ENCODE data around the gene IRF2BP1.

The IRF2BP1 gene

DNA sequence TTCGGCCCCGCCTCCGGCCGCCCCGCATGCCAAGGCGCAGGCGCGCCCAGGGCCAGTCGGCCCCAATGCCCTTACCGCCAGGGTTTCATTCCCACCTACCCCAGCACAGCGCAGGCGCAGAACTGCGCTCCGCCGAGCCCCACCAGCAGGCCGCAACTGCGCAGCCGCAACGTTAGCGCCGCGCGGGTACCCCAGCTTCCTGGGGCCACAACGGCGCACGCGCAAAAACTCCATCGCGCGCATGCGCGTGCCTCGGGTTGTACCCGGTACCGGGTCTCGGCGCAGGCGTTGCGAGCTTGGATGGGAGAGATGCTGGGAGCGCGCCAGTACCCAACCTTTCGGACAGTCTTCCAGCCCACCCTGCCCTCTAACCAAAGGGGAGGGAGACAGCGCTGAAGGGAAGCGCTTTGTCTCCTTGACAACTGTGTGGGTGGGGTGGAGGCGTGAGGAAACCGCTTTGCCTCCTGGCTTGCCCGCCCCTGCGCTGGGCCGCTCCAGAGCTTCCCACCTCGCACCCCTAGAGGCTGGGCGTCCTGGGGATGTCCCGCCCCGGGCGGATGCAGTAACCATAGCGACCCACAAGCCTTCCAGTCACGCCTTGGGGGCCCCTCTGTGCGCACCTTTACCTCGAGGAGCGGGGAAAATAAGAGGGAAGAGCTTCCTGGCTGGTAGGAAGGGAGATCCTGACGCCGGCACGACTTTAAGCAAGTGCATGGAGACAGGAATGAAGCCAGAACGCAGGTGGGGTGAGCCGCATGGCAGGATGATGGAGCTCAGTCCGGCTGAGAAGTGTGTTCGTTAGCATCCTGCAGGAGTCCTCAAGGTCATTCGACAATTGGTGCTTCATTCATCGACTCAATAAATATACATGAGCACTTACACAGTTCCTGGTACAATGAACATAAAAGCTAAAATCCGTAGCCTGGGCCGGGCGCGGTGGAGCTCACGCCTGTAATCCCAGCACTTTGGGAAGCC lies 17.0 kb upstream of the IRF2BP1 start (continued):
- TF ChIP-seq ZXDB (tag by site-specific recombination; IDR thresholded peaks at IDR 0.05) = peak; percentile 79
- no peak for TF ChIP-seq ZNF792 (tag by site-specific recombination; IDR thresholded peaks at IDR 0.05)
- TF ChIP-seq ZNF239 (tag by site-specific recombination; IDR thresholded peaks at IDR 0.05) = no peak
- no peak for TF ChIP-seq ZNF544 (tag by site-specific recombination; IDR thresholded peaks at IDR 0.05)
- no peak for TF ChIP-seq ZNF704 (tag by site-specific recombination; IDR thresholded peaks at IDR 0.05)
- TF ChIP-seq ZNF624 (tag by site-specific recombination; IDR thresholded peaks at IDR 0.05) = no peak
- TF ChIP-seq ELK4 (IDR thresholded peaks at IDR 0.05; ENCODE audit: borderline replicate concordance, low read depth, low read length) = no peak
- TF ChIP-seq, protein P1, sequence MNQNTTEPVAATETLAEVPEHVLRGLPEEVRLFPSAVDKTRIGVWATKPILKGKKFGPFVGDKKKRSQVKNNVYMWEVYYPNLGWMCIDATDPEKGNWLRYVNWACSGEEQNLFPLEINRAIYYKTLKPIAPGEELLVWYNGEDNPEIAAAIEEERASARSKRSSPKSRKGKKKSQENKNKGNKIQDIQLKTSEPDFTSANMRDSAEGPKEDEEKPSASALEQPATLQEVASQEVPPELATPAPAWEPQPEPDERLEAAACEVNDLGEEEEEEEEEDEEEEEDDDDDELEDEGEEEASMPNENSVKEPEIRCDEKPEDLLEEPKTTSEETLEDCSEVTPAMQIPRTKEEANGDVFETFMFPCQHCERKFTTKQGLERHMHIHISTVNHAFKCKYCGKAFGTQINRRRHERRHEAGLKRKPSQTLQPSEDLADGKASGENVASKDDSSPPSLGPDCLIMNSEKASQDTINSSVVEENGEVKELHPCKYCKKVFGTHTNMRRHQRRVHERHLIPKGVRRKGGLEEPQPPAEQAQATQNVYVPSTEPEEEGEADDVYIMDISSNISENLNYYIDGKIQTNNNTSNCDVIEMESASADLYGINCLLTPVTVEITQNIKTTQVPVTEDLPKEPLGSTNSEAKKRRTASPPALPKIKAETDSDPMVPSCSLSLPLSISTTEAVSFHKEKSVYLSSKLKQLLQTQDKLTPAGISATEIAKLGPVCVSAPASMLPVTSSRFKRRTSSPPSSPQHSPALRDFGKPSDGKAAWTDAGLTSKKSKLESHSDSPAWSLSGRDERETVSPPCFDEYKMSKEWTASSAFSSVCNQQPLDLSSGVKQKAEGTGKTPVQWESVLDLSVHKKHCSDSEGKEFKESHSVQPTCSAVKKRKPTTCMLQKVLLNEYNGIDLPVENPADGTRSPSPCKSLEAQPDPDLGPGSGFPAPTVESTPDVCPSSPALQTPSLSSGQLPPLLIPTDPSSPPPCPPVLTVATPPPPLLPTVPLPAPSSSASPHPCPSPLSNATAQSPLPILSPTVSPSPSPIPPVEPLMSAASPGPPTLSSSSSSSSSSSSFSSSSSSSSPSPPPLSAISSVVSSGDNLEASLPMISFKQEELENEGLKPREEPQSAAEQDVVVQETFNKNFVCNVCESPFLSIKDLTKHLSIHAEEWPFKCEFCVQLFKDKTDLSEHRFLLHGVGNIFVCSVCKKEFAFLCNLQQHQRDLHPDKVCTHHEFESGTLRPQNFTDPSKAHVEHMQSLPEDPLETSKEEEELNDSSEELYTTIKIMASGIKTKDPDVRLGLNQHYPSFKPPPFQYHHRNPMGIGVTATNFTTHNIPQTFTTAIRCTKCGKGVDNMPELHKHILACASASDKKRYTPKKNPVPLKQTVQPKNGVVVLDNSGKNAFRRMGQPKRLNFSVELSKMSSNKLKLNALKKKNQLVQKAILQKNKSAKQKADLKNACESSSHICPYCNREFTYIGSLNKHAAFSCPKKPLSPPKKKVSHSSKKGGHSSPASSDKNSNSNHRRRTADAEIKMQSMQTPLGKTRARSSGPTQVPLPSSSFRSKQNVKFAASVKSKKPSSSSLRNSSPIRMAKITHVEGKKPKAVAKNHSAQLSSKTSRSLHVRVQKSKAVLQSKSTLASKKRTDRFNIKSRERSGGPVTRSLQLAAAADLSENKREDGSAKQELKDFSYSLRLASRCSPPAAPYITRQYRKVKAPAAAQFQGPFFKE (tag by site-specific recombination; IDR thresholded peaks at IDR 0.05; ENCODE audit: borderline replicate concordance) = no peak
- TF ChIP-seq, protein P2, sequence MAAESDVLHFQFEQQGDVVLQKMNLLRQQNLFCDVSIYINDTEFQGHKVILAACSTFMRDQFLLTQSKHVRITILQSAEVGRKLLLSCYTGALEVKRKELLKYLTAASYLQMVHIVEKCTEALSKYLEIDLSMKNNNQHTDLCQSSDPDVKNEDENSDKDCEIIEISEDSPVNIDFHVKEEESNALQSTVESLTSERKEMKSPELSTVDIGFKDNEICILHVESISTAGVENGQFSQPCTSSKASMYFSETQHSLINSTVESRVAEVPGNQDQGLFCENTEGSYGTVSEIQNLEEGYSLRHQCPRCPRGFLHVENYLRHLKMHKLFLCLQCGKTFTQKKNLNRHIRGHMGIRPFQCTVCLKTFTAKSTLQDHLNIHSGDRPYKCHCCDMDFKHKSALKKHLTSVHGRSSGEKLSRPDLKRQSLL (tag by site-specific recombination; IDR thresholded peaks at IDR 0.05) = peak; percentile 90
- TF ChIP-seq, protein P3, sequence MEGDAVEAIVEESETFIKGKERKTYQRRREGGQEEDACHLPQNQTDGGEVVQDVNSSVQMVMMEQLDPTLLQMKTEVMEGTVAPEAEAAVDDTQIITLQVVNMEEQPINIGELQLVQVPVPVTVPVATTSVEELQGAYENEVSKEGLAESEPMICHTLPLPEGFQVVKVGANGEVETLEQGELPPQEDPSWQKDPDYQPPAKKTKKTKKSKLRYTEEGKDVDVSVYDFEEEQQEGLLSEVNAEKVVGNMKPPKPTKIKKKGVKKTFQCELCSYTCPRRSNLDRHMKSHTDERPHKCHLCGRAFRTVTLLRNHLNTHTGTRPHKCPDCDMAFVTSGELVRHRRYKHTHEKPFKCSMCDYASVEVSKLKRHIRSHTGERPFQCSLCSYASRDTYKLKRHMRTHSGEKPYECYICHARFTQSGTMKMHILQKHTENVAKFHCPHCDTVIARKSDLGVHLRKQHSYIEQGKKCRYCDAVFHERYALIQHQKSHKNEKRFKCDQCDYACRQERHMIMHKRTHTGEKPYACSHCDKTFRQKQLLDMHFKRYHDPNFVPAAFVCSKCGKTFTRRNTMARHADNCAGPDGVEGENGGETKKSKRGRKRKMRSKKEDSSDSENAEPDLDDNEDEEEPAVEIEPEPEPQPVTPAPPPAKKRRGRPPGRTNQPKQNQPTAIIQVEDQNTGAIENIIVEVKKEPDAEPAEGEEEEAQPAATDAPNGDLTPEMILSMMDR (tag by site-specific recombination; IDR thresholded peaks at IDR 0.05) = peak; percentile 52

DNA sequence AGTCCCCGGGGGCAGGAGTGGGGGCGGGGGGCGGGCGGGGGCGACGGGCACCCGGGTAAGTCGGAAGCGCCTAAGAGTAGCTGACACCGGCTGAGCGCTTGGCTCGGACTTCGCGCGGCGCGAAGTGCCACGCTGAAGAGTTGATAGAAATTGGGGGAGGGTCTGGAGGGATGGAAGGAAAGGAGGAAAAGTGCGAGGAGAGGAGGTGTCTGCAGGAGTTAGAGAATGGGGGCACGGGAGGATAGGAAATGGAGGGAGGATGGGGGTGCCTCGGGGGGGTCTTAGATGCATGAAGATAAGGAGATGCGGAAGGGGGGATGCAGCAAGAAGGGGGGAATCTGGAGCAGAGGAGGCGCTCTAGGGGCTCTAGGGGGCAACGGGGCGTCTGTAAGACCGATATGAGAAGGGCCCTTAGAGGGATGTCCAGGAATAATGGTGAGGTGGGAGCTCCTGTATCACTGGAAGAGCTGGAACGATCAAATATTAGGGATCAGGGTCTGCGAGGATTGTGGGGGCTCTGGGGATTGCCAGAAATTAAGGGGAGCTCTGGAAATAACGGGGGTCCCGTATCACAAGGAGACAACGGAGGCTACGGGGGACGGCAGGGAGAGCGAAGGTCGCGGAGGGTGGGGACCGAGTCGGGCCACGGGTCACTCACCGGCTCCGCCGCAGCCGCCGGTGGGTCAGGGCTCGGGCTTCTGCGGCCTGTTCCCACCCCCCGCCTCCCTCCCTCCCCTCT lies 16.1 kb upstream of the IRF2BP1 start, which contains the start of gene MYPOP:
Gene MYPOP (minus strand): TSS at position 702 of the 739 bp plus-strand sequence. CDS start 840 bp downstream, outside the sequence.
- H3K9me3 ChIP-seq (ENCODE audit: control insufficient read depth, insufficient read depth, low read depth, low read length) = no peaks in the 10 kb centered on the region
- H3K27ac ChIP-seq (ENCODE audit: extremely low read depth, low read depth, low read length) = peak within 1 kb of the TSS; percentile 64
- ChIA-PET CTCF (interaction anchor here (0.6 to 3.4 kb wide), 12 partner anchors 10 to 715 kb away, joined by 3 to 25 read pairs (median 4); partner anchors contain the start of genes FOXA3 and IRF2BP1), POLR2A (interaction anchor here (0.6 to 3.4 kb wide), 21 partner anchors 9 to 811 kb away, joined by 3 to 46 read pairs (median 4); partner anchors contain the start of genes CCDC61, FBXO46, FOXA3 and IRF2BP1)
- H3K4me3 ChIP-seq (ENCODE audit: low read depth, low read length) = peak within 1 kb of the TSS; percentile 75
- peaks cover 9% of the 10 kb centered on the region; the same call in 1 of the 2 replicates for H3K4me1 ChIP-seq (ENCODE audit: control insufficient read depth, insufficient read depth, low read length)
- peaks cover 27 to 35% of the 10 kb centered on the region in 2 experiments; a peak in 2 of 3 replicates for H3K36me3 ChIP-seq (ENCODE audit: control insufficient read depth in 2 of 2, insufficient read depth in 1 of 2, low read length in 2 of 2)
- TF ChIP-seq, protein P4, sequence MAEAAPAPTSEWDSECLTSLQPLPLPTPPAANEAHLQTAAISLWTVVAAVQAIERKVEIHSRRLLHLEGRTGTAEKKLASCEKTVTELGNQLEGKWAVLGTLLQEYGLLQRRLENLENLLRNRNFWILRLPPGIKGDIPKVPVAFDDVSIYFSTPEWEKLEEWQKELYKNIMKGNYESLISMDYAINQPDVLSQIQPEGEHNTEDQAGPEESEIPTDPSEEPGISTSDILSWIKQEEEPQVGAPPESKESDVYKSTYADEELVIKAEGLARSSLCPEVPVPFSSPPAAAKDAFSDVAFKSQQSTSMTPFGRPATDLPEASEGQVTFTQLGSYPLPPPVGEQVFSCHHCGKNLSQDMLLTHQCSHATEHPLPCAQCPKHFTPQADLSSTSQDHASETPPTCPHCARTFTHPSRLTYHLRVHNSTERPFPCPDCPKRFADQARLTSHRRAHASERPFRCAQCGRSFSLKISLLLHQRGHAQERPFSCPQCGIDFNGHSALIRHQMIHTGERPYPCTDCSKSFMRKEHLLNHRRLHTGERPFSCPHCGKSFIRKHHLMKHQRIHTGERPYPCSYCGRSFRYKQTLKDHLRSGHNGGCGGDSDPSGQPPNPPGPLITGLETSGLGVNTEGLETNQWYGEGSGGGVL (tag by site-specific recombination; IDR thresholded peaks at IDR 0.05) = peak; percentile 63
- no peak for TF ChIP-seq ELK4 (IDR thresholded peaks at IDR 0.05; ENCODE audit: borderline replicate concordance, low read depth, low read length)
- TF ChIP-seq SP7 (tag by site-specific recombination; IDR thresholded peaks at IDR 0.05) = peak; percentile 15; the same call in 1 of the 2 replicates
- peak; percentile 84 for TF ChIP-seq ZBTB10 (tag by site-specific recombination; IDR thresholded peaks at IDR 0.05)

All from HEK293 (cell line).